Stimulated activated CD8-positive, alpha-beta memory T cell treated with anti-CD3 and anti-CD28 coated beads, Interleukin-2, amount 100 ng/mL, for 48 hours (primary cell): ENCODE measurements around the gene NEGR1.

Experiments used
- DNase-seq, 2 donors: peaks; one replicate each; pipeline ENCODE4 v3.0.0-alpha.2; 2020; ENCODE audit warnings: low read depth in 2 of 2

The NEGR1 gene

DNA sequence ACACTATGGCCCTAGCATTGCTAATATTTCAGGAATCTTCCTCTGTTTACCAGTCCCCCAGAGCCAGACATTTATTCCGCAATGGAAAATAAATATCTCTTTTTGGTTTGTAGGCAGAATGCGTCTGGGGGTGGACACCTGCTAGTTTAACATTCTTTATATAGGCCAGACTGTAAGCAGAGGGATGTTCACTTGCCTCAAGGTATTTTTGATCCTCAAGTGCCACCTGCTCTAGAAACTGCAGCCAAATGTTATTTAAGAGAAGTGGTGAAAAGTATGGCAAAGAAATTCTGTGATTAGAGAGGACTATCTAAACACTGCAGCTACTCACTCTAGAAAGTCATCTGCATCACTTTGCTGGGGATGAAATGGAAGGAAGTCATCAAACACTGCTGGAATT is 164.7 kb downstream of the NEGR1 start:
- no peak for DNase-seq

DNA sequence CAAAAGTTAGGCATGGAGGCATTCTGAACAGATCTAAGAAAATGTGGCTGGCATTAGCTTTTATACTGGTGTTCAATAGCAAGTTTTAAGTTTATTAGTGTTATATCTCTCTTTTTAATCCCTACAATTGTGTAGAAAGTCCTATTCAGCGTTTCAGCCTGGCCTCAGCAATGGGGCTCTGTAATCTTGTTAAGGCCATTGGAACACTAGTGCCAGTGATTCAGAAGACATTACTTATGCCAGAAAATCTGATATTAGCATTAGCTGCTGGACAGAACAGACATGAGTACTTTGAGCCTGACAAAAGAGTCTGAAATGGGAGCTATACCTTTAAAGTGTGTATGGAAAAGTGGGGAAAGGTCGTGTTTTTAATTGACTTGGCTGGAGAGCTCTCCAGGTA is 167.0 kb downstream of the NEGR1 start:
- no peak for DNase-seq

DNA sequence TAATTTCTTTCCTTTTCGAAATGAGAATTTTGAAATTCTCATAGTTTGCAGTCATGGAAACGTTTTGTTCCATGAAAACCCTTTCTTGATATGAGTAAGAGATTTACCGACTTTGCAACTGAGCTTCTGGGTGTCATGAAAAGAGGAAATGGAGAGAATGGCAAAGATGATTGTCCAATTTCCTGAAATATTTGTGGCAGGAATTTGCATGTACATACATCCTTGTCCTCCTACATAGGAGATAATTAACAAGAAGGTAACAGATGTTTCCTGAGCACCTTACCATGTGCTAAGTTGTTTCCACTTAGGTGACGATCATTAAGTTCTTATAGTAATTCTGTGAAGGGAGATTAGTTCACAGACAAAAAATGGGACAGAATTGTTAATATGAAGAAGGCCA is 170.7 kb downstream of the NEGR1 start:
- DNase-seq: no peak

DNA sequence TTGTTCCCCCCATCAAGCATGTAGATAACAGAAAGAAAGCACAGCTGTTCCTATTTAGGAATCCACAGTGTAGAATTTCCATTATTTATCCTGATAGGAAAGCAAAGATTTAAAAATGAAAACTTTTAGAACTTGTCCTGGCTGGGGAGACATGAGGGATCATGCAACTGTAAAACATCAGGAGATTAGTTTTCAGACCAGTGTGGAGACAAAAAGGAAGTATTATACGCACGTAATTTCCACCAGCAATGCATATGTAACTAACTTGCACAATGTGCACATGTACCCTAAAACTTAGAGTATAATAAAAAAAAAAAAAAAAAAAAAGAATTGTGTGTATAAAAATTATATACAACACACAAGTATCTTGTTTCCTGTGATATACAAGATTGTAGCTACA is 172.4 kb downstream of the NEGR1 start:
- no peak for DNase-seq

- no peak for DNase-seq
Measured at GRCh38 chr1:72105201-72105600, 177.1 kb downstream of the NEGR1 start.

DNA sequence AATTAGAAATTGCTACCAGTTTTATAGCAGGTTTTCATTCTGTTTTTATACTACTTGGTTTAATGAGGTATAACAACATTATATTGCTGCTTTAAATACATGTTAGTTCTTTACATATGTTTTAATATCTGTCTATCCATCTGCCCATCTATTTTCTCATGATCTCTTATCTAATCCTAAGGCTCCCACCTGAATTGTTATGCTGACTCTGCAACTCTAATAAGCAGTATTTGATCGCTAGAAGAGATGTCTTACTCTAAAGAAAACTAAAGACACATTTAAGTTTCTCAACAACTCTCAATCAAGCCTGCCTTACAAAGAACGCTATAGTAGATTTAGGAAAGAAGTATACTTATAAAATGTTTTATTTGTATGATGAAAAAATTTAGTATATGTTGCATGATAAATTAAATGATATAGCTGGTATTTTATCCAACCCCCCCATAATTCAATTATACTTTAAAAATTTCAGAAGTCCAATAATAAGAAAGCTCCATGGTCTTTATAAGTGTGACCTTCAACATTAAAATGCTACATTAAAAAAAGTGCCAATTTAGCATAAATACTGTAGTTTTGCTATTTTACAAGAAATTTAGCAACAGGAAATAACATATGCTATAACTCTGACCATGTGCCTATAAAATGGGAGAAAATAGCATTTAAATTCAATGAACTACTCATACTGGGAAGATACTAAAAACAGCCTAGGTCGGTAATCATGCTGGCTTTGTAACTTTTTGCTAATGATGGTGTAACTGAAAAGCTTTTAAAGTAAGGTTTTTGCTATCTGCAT is 180.3 kb downstream of the NEGR1 start:
- no peak for DNase-seq

DNA sequence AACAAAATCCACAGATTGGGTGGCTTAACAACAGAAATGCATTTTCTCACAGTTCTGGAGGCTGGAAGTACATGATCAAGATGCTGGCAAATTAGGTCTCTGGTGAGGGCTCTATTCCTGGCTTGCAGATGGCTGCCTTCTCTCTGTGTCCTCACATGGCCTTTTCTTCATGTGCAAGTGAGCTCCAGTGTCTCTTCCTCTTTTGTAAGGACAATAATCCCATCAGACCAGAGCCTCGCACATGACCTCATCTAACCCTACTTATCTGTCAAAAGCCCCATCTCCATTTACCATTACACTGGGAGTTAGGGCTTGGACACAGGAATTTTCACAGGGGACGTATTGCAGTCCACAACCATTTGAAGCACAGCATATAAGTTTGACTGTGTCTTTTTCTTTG is 181.6 kb downstream of the NEGR1 start:
- DNase-seq: no peak

DNA sequence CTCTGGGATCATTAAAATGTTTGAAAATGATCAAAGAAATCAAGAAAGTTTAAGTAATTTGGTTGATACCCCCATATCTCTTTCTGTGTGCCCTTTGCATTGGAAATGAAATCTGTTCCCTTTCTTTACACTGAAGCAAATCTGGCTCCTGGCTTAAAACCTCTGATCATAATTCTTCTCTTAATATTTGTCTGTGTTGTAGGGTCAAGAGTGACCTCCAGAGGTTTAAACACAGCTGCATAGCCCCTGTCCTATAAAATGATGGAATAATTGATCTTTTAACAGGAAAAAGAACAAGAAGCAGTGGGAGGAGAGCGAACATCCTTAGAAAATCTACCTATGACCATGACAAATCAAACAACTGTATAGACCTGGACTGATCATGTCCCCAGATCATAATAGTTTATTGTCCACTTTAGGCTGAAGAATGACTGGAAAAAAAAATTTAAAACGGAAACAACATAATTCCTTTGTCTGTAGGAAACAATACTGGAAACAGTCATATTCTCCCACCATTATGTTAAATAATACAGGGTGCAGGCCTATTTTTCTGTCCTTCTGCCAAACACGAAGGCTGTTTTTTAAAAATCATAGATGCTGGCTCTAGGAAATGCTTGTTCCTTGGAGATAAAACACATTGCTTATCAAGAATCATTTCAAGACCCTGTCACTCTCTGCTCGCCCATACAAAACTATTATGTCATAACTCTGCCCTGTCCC is 184.3 kb downstream of the NEGR1 start:
- no peak for DNase-seq

DNA sequence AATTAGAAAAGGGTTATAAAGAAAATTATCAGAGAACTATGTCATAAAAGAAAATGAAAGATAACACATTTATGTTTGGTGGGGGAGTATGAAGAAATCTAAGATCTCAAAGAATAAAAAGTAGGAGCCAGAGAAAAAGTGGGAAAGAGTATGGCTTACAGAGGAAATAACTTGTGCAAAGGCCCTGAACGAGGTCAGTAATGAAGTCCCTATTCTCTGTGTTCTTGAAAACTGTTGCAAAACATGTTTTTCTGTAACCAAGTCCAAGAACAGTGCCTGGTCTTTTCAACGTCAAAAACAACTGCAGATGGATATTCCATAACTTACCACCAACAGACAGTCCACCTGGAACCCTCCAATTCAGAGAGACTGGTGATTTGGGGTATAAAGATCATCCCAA is 188.1 kb downstream of the NEGR1 start:
- no peak for DNase-seq

GRCh38 chr1:72086394-72086793 is 195.9 kb downstream of the NEGR1 start:
- DNase-seq: no peak

GRCh38 chr1:72075425-72075824 is 206.9 kb downstream of the NEGR1 start:
- no peak for DNase-seq

GRCh38 chr1:72066431-72066830 is 215.9 kb downstream of the NEGR1 start:
- no peak for DNase-seq

GRCh38 chr1:72064196-72065075 is 217.9 kb downstream of the NEGR1 start:
- DNase-seq: no peak

DNA sequence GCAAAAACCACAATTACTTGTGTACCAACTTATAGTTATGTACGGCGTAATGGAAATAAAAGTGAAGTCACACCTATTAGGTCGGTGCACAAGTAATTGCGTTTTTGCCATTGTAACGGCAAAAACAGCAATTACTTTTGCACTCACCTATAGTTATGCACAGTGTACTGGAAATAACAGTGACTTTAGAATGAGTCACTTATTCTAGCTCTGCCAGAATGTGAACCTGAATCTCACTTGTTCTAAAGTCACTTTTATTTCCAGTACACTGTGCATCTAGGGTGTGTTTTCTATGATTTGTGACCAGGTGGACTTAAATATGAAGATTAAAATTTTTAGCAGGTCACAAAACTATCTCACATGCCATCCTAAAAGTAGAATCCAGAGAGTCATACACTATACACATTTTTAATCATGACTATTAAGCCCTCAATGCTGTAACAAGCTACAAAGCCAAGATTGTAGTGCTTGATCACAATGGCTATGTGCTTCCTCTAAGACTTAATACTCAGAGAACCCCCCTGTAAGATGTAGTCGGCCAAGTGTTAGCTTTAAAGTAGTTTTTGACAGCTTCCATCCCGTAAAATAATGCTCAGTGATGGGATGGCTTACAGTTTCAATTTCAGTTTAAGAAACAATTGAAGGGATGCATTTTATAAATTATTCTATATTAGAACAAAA is 218.8 kb downstream of the NEGR1 start:
- no peak for DNase-seq

DNA sequence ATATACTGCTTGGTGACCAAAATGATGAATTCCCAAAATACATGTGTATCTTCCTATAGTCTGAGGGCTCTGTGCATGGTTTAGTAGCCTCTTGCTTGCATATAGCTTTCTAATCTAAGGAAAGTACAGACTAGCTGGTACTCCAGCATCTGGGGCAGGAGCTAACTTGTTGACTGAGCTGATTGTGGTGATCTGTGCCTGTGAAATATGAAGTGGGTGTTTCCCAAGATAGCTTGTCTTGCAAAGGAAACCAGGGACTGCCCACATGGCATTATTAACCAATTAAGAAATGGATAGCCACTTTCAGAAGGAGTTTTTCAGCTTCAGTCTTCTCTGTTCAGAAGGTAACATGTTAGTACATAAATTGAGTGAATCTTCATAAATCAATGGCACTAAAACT is 219.8 kb downstream of the NEGR1 start:
- no peak for DNase-seq

GRCh38 chr1:72060466-72061245 is 221.7 kb downstream of the NEGR1 start:
- no peak for DNase-seq

- no peak for DNase-seq
Measured at GRCh38 chr1:72056516-72056915, 225.8 kb downstream of the NEGR1 start.

GRCh38 chr1:72051538-72051937 is 230.8 kb downstream of the NEGR1 start:
- DNase-seq: no peak

- no peak for DNase-seq
Measured at GRCh38 chr1:72050551-72050950, 231.8 kb downstream of the NEGR1 start.

DNA sequence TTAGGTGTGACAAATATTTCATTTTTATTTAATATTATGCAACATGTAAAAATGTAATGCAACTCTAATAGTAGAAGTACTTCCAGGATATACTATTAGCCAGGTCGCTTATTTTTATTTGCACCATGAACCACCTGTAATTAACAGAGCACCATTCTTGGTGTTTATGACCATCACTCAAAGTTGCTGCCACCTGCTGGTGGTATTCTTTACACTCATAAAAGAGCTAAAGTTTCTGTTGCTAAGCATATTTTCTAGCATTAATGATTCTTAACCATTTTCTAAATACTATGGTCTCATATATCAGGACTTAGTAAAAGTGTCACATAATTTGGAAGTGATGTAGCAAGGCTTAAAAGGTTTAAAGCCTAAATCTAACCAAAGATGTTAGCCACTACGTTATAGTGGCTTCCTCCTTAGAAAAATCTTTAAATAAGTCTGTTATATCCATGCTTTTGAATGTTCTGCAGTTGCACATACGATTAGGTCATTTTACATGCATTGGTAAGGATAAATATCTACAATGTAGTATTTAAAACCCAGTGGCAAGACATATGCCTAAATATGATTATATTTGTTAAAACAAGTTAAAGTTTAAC is 244.5 kb downstream of the NEGR1 start:
- no peak for DNase-seq

DNA sequence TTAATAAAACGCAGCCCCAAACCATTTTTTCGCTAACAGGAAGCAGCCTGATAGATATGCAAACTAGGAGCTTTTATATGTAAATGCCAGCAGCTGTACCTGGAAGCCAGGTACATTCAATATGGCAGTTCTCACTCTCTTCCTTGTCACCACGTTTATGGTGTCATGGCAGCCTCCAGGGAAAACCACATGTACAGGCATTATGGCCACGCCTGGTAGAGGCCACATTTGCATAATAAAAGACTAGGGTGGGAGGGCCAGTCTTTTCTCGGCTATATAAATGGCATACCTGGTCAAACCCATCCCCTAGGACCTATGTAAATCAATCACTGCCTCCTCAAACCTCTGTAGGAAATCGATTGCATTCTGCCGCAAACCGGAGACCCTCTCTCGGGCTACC is 247.5 kb downstream of the NEGR1 start:
- DNase-seq: no peak
